HG03025 (cell line): Measurements from ENCODE around the gene GALNT18.

Experiments
- ATAC-seq: cut with Tn5 transposase; IDR thresholded peaks from one replicate; pipeline ENCODE4 v1.9.1; 2021; ENCODE audit warnings: mild to moderate bottlenecking, moderate library complexity; ENCODE audit not compliant: unreplicated experiment, low FRiP score

The GALNT18 gene

DNA sequence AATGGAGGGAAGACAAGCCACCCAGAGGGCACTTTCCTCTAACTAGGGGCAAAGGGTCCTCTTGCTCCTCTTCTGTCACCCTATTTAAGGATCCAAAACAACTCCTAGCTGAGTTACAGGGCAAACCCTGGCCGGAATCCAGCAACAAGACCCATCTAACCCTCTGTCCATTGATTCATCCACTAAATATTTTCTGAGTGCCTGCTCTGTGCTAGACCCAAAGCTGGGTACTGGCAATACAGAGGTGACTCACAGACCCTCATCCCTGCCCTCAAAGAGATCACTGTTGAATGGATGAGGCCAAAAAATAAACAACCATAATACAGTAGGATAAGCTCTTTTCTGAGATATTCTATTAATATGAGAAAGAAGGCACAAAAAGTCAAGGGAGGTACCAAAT lies 4.3 kb upstream of the GALNT18 start:
- no peak for ATAC-seq

DNA sequence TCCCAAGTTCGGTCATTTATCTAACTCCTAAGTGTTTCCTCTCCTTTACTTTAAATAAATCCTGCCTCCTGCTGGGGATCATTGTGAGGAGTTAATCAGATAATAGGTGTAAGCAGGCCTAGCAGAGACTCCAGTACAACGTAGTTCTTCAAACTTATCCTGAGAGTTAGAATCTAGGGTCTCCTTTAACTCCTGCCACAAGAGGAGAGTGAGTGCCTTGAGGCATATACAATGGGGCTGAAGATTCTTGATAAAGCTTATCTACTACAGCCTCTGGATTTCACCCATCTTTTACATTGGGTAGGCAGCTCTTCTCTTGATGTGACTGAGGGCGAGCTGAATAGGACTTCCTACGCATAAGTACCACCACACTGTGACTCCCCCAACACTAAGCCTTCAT lies 3.1 kb upstream of the GALNT18 start:
- ATAC-seq = no peak

- no peak for ATAC-seq
Observed at GRCh38 chr11:11624204-11624603, 2.4 kb upstream of the GALNT18 start.

DNA sequence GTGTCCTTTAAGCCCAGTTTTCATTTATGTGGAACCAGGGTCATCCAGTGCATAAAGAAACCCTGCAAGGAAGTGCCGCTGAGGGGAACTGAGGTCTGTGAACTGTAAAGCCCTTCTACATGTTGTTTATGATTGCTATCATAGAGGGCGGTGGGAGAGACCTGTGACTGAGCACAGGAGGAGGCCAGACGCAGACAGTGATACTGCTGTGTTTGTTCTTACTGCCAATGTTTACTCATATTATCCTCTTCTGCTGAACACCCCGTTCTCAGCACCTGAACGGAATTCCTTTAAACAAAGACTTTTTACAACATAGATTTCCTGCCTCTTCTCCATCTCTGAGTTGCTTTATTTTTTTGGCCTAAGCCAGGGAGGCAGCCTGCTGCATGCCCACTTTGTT lies 967 bp upstream of the GALNT18 start:
- ATAC-seq = no peak

- ATAC-seq = no peak
Observed at GRCh38 chr11:11622340-11622706, 518 bp upstream of the GALNT18 start.

DNA sequence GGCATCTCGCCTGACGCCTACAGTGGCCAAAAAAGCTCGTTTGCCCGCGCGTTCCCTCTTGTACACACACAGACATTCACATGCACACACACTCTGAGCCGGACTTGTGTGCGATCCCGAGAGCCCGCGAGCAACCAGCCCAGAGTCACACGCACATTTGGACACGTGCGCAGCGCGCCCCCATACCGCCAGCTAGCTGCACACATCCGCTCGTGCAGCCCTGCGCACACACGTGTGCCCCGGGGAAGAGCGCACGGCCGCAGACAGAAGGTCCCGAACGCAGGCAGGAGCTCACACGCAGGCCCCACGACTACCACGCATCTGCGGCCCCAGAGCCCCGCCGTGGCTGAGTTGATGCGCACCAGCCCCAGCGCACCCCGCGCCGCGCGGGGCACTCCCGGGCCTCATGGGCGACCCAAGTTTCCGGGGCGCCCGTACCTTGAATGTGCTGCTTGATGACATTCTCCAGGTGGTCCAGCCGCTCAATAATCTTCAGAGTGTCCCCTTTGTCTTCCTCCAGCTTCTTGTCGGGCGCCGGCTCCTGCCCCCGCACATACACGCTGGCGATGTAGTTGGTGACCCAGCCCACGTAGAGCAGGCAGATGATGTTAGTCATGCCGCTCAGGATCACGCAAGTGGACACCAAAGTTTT lies 758 bp downstream of the GALNT18 start:
- no peak for ATAC-seq

- ATAC-seq = no peak
Observed at GRCh38 chr11:11620173-11620920, 1.5 kb downstream of the GALNT18 start.

DNA sequence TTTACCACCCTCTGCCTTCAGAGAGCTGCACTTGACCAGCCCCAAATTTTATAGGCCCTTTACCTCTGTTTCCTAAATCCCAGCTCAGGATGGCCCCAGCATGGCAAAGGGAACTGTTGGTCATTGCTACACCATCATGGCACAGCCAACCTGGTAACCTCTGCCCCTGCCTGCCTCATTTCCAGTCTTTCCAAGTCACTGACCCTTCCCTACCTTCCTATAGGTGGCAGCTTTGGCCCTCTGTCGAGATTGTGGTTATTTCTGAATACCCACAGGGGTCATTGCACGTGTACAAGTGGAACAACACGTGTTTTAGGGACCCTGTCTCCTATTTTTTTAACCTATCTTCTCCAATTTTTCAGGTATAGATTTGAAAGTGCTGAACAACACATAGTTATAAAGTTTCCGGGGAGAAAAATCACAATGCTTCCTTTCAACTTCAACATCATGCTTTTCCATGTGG lies 2.8 kb downstream of the GALNT18 start:
- no peak for ATAC-seq

DNA sequence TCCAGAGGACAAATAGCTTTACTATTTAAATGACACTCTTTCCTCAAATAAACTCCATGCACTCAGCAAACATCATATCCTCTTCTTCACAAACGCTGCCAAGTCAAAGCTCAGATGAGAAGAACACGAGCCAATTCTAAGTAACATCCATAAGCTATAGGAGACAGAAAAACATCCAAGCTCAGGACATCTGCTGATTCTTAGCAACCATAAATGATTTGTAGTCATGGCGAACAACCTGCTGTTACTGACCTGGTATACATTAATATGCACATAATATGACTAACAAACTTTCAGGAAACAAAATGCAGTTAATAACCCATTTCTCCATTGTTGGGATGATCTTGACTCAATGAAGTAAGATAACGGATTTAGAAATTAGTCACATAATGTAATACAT lies 6.7 kb downstream of the GALNT18 start:
- ATAC-seq = no peak

GRCh38 chr11:11612439-11612838 lies 9.4 kb downstream of the GALNT18 start:
- no peak for ATAC-seq

DNA sequence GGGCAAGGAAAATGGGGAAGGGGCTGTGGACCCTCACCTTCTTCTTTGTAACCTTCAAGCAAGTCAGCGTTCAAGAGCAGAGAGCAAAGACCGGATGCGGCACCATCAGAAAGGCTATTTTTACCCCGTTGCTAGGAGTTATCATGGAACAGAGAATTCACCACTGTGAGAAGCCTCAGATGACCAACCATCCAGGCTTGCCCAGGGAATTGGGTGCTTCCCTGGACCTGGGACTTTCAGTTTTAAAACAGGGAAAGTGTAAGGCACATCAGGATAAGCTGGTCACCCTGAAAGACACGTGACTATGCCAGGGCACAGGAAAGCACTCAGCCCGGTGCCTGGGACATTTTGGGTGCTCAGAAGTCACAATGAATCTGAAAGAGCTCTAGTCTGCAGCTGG lies 10.4 kb downstream of the GALNT18 start:
- no peak for ATAC-seq

GRCh38 chr11:11608783-11609232 lies 13.0 kb downstream of the GALNT18 start:
- ATAC-seq = no peak

DNA sequence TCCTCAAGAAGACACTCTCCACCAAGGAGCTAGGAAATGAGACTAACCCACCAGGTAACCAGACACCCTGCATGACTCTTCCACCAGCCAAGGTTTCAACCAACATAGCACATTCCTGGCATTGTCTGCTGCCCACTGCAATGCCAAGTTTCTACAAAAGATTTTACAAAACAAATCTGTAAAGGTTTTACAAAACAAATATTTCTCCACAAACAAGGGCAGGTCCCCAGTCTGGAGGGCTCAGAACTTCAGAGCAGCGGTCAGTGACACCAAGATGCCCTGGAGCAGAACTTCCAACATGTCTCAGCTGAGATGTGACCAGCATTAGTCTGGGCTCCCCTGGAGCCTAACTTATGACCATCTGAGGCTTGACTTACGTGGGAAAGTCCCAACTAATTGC lies 14.0 kb downstream of the GALNT18 start:
- ATAC-seq = no peak

DNA sequence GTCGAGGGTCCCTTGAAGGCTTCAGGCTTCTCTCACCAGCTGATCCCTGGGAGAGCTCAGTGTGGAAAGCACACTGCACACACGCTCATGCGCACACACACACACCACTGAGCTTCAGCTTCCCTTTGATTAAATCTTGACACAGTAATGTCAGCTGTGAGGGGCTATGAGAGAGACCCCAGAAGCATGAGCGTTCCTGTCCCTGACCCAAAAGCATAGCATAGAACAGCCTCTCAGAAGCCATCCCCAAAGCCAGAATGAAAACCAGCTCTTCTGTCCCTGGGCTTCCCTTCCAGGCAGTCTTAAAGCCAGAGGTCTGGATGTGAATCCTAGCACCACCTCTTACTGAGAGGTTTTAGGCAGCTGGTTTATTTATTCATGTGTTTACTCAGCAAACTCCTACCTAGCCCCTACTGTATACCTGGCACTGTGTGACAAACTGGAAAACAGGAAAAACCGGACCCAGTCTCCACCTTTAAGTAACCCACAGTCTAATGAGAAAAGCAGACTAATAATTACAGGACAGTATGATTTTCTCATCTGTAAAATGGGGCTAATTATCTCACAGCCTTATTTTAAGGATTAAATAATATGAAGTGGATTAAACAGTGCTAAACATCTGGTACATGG lies 15.9 kb downstream of the GALNT18 start:
- no peak for ATAC-seq

DNA sequence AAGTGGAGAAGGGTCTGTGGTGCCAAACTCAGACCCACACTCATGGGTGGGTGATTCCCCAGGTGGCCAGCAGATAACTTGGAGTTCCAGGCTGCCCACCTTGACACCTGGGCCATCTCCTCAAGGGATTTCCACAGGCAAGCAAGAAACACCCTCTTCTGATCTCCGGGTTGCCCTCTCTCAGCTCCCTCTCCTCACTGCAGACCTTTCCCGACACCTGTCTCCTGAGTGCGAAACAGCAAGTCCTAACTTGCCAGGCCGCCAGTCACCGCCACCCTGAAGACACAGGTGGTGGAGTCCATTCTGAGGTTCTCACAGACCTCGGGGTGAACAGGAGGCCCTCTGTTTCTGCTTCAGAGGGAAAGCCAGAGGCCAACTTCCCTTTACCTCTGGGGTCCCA lies 16.6 kb downstream of the GALNT18 start:
- ATAC-seq = no peak

GRCh38 chr11:11604370-11604990 lies 17.3 kb downstream of the GALNT18 start:
- ATAC-seq = no peak

DNA sequence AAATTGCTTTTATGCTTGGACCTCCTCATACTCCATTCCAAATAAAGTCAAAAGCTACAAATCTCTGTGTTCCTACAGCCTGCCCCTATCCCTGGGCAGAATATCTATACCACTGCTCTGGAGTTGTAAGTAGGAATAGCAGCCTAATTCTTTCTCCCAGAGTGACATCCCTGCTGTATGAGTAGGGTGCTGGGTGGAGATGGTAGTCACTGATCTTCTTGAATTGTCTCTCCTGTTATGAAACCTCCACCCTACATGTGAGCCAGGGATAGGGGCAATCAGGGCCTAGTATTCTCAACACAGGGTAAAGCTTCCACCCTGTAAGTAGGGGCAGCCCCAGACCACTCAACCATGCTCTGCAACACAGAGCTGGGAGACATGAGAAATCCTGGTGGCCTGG lies 19.8 kb downstream of the GALNT18 start:
- ATAC-seq = no peak

DNA sequence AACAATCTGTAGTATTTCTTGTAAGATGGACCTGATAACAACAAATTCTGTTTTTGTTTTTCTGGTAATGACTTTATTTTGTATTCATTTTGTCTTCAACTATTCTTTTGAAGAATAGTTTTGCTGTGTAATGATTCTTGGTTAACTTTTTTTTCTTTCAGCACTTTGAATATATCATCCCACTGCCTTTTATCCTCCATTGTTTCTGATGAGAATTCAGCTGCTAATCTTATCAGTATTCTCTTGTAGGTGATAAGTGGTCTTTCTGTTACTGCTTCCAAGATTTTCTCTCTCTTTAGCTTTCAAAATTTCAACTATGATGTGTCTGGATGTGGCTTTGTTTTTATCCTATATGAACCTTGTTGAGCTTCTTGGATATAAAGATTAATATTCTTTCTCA lies 21.5 kb downstream of the GALNT18 start:
- no peak for ATAC-seq

- no peak for ATAC-seq
Observed at GRCh38 chr11:11598243-11598642, 23.6 kb downstream of the GALNT18 start.

GRCh38 chr11:11594162-11594561 lies 27.6 kb downstream of the GALNT18 start:
- ATAC-seq = no peak

GRCh38 chr11:11592146-11592684 lies 29.6 kb downstream of the GALNT18 start:
- no peak for ATAC-seq
